GM21737 (cell line): ENCODE results near the gene TLE4.
"Not testable (repeated sequence)": the region's sequence is repeated elsewhere in the genome, so short reads cannot be mapped to it uniquely, and the experiment has no call there.

ENCODE experiments used
- ATAC-seq: cut with Tn5 transposase; IDR thresholded peaks from one replicate; pipeline ENCODE4 v1.9.1; 2021; ENCODE audit warnings: mild to moderate bottlenecking, moderate library complexity; ENCODE audit not compliant: unreplicated experiment

TLE4 gene

DNA sequence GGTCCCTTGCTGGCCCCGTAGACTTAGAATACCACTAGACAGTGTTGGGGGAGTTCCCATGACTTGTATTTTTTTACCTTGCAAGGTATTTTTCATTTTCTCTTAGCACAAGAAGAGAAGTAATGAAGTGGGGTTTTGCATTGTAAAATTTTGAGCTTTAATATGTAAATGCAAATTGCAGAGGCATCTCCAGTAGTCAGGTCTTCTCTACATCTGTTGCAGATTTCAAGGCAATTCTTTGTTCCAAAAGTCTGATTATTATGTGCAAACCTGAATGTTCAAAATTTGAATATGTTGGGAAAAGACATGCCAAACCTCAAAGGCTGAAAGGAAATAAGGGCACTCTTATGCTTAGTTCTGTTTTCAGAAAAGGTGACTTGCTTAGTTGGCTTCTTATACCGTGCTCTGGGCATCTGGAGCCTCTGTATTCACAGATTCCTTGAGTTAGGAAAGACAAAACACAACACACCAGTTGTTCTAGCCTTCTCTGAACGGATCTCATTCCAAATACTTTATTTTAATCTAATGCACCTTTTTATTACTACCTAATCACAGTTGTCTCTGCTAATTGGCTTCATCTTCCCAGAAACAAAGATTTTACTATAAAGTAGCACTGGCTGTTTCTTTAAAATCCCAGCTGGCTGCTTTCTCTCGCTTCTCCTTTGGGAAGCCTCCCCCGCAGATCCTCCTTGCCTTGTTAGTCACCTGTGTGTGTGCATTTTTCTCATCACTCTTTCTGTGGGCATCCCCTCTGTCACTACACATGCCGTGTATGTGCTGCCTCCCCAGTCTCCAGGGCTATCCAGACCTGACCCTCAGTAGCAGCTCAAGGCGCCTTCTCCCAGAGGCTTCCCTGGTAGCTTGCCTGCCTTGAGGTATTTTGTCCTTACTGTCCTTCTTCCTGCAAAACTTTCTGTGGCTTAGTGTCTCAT, 138.2 kb downstream of the TLE4 start:
- ATAC-seq = no peak

DNA sequence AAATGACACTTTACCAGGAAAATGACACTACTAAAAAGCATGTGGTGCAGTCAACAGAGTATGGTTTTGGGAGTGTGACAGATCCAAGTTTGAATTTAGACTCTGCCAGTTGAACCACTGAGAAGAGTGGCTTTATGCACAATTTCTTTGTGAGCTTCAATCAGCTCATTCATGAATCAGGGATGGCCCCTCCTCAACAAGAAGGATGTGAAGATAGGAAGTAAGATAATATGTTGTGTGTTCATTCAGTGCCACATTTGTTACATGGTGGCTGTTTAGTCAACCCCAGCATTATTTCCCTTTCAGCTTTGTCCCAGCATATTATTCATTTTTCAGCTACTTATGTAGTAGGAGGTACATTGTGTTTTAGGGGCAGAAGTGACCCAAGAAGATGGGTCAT, 140.1 kb downstream of the TLE4 start:
- no peak for ATAC-seq

DNA sequence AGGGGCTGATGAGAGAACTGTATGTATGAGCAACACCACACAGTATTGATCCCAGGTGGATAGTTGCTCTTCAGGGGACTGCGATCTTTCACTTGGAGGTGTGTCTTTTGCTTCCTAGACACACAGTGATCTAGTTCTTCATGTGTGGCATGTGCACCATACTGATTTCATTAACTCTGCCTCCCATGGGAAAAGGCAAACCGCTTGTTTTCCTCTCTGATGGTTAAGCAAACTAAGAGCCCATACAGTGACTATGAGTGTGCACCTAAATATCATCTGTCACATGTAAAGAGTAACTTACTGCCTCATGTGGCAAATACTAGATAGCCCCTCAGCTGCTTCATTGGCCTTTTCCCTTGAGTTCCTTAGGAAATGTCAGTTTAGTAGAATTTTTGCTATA, 147.3 kb downstream of the TLE4 start:
- ATAC-seq = no peak

GRCh38 chr9:79719989-79720388, 148.2 kb downstream of the TLE4 start:
- ATAC-seq = no peak

DNA sequence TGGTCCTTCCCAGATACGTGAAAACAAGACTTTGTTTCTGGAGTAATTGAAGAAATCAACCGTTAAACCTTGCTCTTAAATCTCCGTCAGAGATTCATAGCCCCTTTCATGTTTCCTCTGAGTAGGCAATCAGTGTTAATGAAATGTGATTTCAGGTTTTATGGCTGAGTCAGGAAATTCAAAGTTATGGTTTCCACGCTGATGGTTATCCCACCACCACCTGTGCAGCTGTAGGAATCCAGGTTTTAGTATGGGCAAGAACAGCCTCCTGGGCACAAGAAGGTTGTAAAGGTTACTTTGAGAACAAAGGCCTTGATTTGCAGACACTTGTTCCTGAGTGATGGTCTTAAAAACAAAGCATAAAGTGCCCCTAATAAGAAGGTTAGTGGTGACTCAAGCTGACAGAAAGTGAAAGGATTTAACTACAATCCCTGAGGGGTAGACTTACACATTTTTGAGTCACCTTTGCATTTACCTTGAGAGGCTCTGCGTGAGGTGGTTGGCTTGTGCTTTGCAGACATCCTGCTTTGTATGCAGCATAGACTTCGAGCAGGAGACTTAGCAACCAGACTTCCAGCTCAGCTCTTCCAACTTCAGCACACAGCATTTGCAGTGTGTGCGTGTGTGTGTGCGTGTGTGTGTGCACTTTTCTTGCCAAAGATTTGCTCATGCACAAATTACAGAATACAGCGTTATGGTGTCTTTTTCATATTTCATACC, 159.6 kb downstream of the TLE4 start:
- peak; percentile 78 for ATAC-seq

GRCh38 chr9:79735023-79735779, 163.4 kb downstream of the TLE4 start:
- no peak for ATAC-seq

GRCh38 chr9:79736051-79736450, 164.3 kb downstream of the TLE4 start:
- ATAC-seq = no peak

- no peak for ATAC-seq
These were observed 169.6 kb downstream of the TLE4 start for GRCh38 chr9:79741381-79741780.

DNA sequence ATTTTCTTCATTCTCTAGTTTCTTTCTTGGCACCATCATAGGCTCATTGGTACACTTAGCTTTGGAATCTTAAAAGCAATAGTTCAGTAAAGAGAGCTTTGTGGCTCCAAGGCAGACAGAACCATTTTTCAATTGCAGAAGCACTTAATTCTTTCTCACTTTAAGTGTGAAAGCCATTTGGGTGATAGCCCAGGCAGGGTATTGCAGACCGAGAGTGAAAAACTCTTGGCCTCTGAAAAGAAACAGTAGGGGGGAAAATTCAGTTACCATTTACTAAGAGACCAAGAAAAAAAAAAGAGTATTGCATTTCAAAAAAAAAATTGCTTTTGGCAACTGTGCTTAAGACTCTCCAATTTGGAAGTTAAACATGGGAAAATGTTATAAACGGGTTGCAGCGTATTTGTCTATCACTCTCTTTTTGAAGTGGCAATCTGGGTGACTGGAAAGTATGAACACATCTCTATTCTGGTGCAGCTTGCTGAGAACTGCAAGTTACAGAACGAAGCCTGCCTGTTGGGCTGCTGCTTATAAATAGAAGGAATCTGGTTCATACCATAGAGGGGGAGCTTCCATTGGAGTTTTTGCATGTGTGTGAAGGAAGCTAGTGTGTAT, 170.5 kb downstream of the TLE4 start:
- no peak for ATAC-seq

DNA sequence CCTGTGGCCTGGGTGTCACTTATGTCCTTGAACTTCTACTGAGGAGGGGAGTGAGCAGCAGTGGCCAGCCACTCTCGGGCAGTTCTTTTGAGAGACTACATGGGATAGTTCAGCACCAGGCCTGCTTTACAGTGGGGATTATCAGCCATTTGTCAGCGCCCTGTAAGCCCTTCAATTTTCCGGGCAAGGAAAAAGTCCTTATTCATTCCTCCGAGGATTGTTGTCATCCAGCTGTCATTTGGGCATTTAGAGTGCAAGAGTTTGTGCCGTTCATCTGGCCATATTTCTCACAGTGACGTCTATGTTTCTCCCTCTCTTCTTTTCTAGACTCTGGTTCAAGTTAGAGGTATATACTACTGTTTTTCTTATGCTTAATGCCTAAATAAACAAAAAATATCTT, 172.8 kb downstream of the TLE4 start:
- no peak for ATAC-seq

DNA sequence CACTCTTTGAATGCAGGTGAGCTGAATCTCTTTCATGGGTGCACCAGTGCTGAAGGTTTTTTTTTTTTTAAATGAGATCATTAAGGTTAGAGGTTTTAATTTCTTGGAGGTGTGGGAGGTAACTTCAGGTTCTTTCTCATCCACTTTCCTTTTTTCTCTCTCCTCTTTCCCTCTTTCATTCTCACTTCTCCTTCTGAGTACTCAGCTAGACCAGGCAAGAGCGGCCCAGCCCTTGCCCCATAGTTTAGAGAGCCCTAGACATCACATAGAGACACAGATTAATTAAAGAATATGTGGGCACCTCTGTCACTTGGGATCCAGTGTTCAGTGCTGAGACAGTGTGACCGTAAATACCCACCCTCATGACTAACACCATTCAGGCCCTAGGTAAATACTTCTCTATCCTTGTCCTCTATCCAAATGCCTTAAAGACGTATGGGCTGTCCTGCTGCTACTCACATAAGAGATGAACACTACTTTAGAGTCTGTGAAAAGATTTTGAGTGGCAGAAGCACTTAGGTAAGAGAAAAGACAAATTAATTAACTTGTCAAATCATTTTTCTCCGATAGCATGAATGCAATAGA, 174.1 kb downstream of the TLE4 start:
- no peak for ATAC-seq

- not testable (repeated sequence) for ATAC-seq
These were observed 180.2 kb downstream of the TLE4 start for GRCh38 chr9:79751895-79752466.

DNA sequence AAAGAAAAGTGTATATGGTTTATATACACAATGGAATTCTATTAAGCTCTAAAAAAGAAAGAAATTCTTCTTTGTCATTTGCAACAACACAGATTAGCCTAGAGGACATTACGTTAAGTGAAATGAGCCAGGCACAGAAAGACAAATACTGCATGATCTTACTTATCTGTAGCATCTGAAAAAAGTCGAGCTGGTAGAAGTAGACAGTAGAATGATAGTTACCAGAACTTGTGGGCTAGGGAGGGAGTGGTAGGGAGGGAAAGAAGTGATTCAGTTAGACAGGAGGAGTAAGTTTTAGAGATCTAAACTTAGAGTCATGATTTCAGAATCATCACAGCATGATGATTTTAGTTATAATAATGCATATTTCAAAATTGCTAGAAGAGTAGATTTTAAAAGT, 184.6 kb downstream of the TLE4 start:
- no peak for ATAC-seq

- no peak for ATAC-seq
These were observed 185.3 kb downstream of the TLE4 start for GRCh38 chr9:79757074-79757473.

- no peak for ATAC-seq
These were observed 186.3 kb downstream of the TLE4 start for GRCh38 chr9:79757881-79758669.

DNA sequence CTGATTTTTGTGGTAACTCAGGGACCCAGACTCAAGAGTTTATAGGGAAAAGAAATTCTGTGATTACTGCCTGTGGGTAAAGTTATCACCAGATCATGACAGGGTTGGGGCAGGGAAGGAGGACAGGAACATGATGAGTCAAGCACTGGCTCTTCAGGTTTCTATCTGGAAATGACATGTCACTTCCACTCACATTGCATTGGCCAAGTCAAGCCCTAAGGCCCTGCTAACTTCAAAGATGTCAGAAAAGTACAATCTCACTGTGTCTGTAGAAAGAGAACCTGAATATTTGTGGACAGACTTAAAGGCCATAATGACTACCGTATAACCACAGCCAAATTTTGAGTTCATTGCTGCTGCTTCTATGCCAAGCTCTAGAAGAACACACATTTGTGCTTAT, 187.7 kb downstream of the TLE4 start:
- no peak for ATAC-seq

- ATAC-seq = no peak
These were observed 190.3 kb downstream of the TLE4 start for GRCh38 chr9:79762070-79762469.

- no peak for ATAC-seq
These were observed 192.0 kb downstream of the TLE4 start for GRCh38 chr9:79763671-79764285.

DNA sequence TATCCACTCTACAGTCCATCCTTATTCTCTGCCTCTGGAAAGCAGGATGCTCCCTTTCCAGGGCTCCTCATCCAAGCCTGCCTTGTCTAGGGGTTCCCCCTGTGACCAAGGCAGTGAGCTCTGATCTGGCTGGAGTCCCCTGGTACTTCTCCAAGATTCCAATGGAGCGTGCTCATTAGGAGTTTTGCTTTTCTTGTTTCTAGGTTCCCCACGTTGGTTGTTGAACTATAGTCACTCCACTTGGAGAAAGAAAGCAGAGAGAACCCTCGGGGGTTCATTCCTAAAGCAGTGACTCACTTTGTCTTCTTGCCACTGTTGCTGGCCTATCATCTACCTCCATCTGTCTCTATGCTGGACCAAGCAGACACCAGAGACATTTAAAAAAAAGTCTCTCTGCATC, 192.6 kb downstream of the TLE4 start:
- no peak for ATAC-seq
